K562 treated with DMSO at 1 percent for 4 hours (cell line): Measurements from ENCODE around the gene PRAMEF2. TPM values are rescaled to one million over a fixed set of nuclear protein-coding genes. Genes with fewer than 3 reads are reported as not detected.

Source experiments
- total RNA-seq: library from RNA; unstranded; fragments of 300-600 nt; gene quantifications from 2 replicates; pipeline ENCODE4 v1.2.3, GENCODE V29; 2022; ENCODE audit not compliant: insufficient read depth

Gene PRAMEF2, protein sequence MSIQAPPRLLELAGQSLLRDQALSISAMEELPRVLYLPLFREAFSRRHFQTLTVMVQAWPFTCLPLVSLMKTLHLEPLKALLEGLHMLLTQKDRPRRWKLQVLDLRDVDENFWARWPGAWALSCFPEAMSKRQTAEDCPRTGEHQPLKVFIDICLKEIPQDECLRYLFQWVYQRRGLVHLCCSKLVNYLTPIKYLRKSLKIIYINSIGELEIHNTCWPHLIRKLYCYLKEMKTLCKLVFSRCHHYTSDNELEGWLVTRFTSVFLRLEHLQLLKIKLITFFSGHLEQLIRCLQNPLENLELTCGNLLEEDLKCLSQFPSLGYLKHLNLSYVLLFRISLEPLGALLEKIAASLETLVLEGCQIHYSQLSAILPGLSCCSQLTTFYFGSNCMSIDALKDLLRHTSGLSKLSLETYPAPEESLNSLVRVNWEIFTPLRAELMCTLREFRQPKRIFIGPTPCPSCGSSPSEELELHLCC
- total RNA-seq, result not detected in 2 replicates

DNA sequence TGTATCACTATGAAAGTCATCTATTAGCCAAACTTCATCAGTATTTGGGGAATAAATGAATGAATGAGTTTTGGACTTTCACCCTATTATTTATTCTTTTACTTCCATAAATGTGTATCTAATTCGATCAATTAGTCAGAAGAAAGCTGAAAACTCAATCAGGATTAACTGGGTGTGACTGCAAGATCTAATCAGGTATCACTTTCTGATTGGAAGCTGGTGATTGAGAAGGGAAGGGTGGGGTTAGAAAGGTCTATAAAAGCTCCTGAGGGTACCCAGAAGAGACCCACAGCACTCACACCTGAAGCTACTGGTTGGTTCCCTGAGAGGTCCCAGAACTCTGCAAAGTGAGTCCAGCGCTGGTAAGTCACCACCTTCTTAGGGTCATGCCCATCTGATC is at the start of gene PRAMEF2:
PRAMEF2 (plus strand) TSS at position 301 of the 400 bp plus-strand sequence. CDS start 1,924 bp downstream, outside the sequence.

DNA sequence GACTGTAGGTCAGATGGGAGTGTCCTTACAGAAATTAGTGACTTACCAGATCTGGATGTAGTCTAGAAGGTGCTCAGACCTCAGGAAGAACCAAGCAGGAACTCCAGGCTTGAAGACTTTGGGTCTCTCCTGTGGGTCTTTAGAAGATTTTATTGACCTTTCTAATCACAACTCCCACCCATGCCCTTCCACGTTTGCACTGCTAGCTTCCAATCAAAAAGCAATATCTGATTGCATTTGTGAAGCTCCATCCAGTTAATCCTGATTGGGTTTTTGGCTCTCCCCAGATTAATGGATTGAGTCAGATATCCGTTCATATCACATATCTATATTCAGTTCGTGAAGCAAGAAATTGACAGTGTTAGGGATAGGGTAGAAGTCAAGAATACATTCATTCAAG is 25.6 kb upstream of the PRAMEF2 start, which contains the start of gene PRAMEF11:
PRAMEF11 (minus strand) TSS at position 101 of the 400 bp plus-strand sequence. CDS start 2,621 bp downstream, outside the sequence.

DNA sequence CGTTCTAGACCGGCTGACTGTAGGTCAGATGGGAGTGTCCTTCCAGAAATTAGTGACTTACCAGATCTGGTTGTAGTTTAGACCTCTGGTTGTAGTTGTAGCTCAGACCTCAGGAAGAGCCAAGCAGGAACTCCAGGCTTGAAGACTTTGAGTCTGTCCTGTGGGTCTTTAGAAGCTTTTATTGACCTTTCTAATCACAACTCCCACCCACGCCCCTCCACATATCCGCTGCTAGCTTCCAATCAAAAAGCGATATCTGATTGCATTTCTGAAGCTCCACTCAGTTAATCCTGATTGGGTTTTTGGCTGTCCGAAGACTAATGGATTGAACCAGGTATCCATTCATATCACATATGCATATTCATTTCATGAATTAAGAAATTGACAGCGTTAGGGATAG is 8.3 kb upstream of the PRAMEF2 start, which contains the start of gene HNRNPCL1:
HNRNPCL1 (minus strand) TSS at position 101 of the 400 bp plus-strand sequence. CDS start 431 bp downstream, outside the sequence.

DNA sequence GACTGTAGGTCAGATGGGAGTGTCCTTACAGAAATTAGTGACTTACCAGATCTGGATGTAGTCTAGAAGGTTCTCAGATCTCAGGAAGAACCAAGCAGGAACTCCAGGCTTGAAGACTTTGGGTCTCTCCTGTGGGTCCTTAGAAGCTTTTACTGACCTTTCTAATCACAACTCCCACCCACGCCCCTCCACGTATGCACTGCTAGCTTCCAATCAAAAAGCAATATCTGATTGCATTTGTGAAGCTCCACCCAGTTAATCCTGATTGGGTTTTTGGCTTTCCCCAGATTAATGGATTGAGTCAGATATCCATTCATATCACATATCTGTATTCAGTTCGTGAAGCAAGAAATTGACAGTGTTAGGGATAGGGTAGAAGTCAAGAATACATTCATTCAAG is 29.2 kb downstream of the PRAMEF2 start, which contains the start of gene PRAMEF4:
PRAMEF4 (minus strand) TSS at position 101 of the 400 bp plus-strand sequence. CDS start 2,807 bp downstream, outside the sequence.

DNA sequence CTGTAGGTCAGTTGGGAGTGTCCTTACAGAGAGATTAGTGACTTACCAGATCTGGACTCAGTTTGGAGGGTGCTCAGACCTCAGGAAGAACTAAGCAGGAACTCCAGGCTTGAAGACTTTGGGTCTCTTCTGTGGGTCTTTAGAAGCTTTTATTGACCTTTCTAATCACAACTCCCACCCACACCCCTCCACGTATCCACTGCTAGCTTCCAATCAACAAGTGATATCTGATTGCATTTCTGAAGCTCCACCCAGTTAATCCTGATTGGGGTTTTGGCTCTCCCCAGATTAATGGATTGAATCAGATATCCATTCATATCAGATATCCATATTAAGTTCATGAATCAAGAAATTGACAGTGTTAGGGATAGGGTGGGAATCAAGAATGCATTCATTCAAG is 41.3 kb downstream of the PRAMEF2 start, which contains the start of gene PRAMEF10:
PRAMEF10 (minus strand) TSS at position 101 of the 400 bp plus-strand sequence. CDS start 2,423 bp downstream, outside the sequence.

Other genes starting within 250 kb of the PRAMEF2 start
- 17.5 and 18.5 TPM in 2 replicates for gene DHRS3, start 238.9 kb upstream of the PRAMEF2 start, total RNA-seq
- not detected in 2 replicates for gene AADACL4, start 213.0 kb upstream of the PRAMEF2 start, total RNA-seq
- gene AADACL3, start 141.0 kb upstream of the PRAMEF2 start, total RNA-seq, result not detected in 2 replicates
- 0.21 and 0.44 TPM in 2 replicates for gene CFAP107, start 110.9 kb upstream of the PRAMEF2 start, total RNA-seq
- gene PRAMEF12, start 83.3 kb upstream of the PRAMEF2 start, total RNA-seq, result not detected in 2 replicates
- not detected in 2 replicates for gene PRAMEF1, start 65.7 kb upstream of the PRAMEF2 start, total RNA-seq
- not detected in 2 replicates for gene PRAMEF11, start 25.7 kb upstream of the PRAMEF2 start, total RNA-seq
- gene HNRNPCL1, start 8.4 kb upstream of the PRAMEF2 start, total RNA-seq, result not detected in 2 replicates
- gene PRAMEF4, start 29.1 kb downstream of the PRAMEF2 start, total RNA-seq, result not detected in 2 replicates
- gene PRAMEF10, start 41.2 kb downstream of the PRAMEF2 start, total RNA-seq, result not detected in 2 replicates
- gene PRAMEF7, start 59.5 kb downstream of the PRAMEF2 start, total RNA-seq, result not detected in 2 replicates
- gene PRAMEF6, start 90.5 kb downstream of the PRAMEF2 start, total RNA-seq, result not detected in 2 replicates
- gene PRAMEF27, start 199.5 kb downstream of the PRAMEF2 start, total RNA-seq, result not detected in 2 replicates
- gene HNRNPCL3, start 203.7 kb downstream of the PRAMEF2 start, total RNA-seq, result not detected in 2 replicates
- gene PRAMEF25, start 213.7 kb downstream of the PRAMEF2 start, total RNA-seq, result not detected in 2 replicates